ENCODE data around the gene TPSG1. TPM values are rescaled to one million over a fixed set of nuclear protein-coding genes. Genes with fewer than 3 reads are reported as not detected.

The TPSG1 gene
- total RNA-seq, 1 donor from 2014 or later = not detected

DNA sequence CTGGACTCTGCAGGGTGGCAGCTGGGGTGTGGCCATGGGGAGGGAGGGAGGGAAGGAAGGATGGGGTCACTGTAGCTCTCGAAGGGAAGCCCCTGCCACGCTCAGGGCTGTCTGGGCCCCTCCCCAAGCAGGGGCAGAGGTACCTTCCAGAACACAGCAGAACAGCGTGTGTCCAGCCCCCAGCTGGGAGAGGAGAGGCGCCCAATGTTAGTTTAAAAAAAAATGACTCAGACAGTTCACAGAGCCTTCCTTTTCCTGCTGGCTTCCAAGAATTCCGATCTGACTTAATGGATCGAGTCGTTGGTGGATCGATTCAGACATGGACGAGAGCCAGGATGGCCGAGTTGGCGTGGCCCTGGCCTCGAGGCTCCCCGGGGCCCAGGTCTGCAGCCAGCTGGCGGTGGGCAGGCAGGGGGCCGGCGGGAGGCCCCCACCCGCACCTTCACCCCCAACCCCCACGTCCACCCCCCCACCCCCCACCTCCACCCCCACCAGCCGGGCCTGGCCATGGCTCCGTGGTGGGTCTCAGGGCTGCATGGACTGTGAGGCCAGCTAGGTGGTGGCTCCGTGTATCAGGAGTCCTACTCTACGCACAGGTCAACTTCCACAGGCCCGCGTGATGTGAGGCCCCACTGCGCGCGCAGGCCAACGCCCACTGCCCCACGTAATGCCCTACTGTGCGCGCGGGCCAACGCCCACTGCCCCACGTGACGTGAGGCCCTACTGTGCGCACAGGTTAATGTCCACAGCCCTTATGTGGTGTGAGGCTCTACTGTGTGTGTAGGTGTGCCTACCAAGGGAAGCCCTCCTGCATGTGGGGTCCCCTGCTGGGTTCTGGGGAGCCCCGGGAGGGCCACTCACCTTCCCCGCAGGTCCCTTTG lies 50.4 kb downstream of the TPSG1 start:
- TF ChIP-seq, protein P1, sequence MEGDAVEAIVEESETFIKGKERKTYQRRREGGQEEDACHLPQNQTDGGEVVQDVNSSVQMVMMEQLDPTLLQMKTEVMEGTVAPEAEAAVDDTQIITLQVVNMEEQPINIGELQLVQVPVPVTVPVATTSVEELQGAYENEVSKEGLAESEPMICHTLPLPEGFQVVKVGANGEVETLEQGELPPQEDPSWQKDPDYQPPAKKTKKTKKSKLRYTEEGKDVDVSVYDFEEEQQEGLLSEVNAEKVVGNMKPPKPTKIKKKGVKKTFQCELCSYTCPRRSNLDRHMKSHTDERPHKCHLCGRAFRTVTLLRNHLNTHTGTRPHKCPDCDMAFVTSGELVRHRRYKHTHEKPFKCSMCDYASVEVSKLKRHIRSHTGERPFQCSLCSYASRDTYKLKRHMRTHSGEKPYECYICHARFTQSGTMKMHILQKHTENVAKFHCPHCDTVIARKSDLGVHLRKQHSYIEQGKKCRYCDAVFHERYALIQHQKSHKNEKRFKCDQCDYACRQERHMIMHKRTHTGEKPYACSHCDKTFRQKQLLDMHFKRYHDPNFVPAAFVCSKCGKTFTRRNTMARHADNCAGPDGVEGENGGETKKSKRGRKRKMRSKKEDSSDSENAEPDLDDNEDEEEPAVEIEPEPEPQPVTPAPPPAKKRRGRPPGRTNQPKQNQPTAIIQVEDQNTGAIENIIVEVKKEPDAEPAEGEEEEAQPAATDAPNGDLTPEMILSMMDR (IDR thresholded peaks at IDR 0.05; ENCODE audit: insufficient read depth, low read depth, low read length) = no peak
- TF ChIP-seq EZH2 (IDR thresholded peaks at IDR 0.05; ENCODE audit: insufficient read depth, low read length) = no peak
- H3K4me1 ChIP-seq (ENCODE audit: insufficient read depth, low read length) = peaks cover 12% of the 10 kb centered on the region
- H3K79me2 ChIP-seq (ENCODE audit: insufficient read depth, low read length) = peaks cover 4% of the 10 kb centered on the region
- no peaks in the 10 kb centered on the region for H3K27me3 ChIP-seq (ENCODE audit: insufficient read depth, low read length)
- DNase-seq (ENCODE audit: low read depth) = peak; percentile 42
- no peaks in the 10 kb centered on the region for H3K36me3 Mint-ChIP-seq (ENCODE audit: low read depth, unreplicated experiment)
- no peaks in the 10 kb centered on the region for H3K27me3 Mint-ChIP-seq (ENCODE audit: low read depth, unreplicated experiment)
- no peak overlapping the region for H3K9ac ChIP-seq (ENCODE audit: low read length)
- H4K20me1 ChIP-seq (ENCODE audit: insufficient read depth, low read length) = peaks cover 12% of the 10 kb centered on the region
- no peak overlapping the region for H3K4me3 Mint-ChIP-seq (ENCODE audit: unreplicated experiment)
- no peaks in the 10 kb centered on the region for H3K9me3 ChIP-seq (ENCODE audit: insufficient read depth, low read depth, low read length)
- peak overlapping the region; percentile 10 for H3K4me2 ChIP-seq (ENCODE audit: low read length)
- H3K27ac ChIP-seq (ENCODE audit: low read depth, low read length) = no peak overlapping the region
- no peak overlapping the region for H2AFZ ChIP-seq (ENCODE audit: low read depth, low read length)
- no peak for FAIRE-seq
- no peaks in the 10 kb centered on the region for H3K36me3 ChIP-seq (ENCODE audit: insufficient read depth, low read length)
- H3K4me1 Mint-ChIP-seq (ENCODE audit: low read depth, unreplicated experiment) = peaks cover 6% of the 10 kb centered on the region
- H3K4me3 ChIP-seq (ENCODE audit: insufficient read depth, low read depth, low read length) = no peak overlapping the region
- H3K9me3 Mint-ChIP-seq (ENCODE audit: unreplicated experiment) = no peaks in the 10 kb centered on the region
- H3K27ac Mint-ChIP-seq (ENCODE audit: unreplicated experiment) = no peak overlapping the region

DNA sequence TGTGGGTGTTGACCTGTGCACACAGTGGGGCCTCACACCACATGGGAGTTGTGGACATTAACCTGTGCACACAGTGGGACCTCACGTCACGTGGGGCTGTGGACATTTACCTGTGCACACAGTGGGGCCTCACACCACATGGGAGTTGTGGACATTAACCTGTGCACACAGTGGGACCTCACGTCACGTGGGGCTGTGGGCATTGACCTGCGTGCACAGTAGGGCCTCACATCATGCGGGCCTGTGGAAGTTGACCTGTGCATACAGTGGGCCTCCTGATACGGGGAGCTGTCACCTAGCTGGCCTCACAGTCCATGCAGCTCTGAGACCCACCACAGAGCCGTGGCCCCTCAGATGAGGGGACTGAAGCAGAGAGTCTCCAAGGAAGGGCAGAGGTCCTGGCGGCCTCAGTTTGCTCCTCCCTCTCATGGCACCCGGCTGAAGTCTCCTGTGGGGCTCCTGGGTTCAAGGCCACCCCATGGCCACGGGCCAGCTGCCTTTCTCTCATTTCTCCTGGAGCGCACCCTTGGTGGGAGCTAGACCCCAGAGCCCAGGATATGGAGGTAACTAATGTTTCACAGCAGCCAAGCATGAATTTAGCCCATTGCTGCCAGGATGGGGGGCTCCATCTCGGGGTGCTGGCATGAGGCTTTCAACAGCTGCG lies 51.1 kb downstream of the TPSG1 start:
- Mint-ChIP-seq H3K27ac (ENCODE audit: unreplicated experiment) (no peak overlapping the region), H3K4me1 (ENCODE audit: low read depth, unreplicated experiment) (peaks cover 6% of the 10 kb centered on the region), H3K27me3 (ENCODE audit: low read depth, unreplicated experiment) (no peaks in the 10 kb centered on the region), H3K36me3 (ENCODE audit: low read depth, unreplicated experiment) (no peaks in the 10 kb centered on the region), H3K4me3 (ENCODE audit: unreplicated experiment) (no peak overlapping the region), H3K9me3 (ENCODE audit: unreplicated experiment) (no peaks in the 10 kb centered on the region)
- peak overlapping the region; percentile 10 for H3K4me2 ChIP-seq (ENCODE audit: low read length)
- no peaks in the 10 kb centered on the region for H3K36me3 ChIP-seq (ENCODE audit: insufficient read depth, low read length)
- no peak overlapping the region for H2AFZ ChIP-seq (ENCODE audit: low read depth, low read length)
- peaks cover 12% of the 10 kb centered on the region for H4K20me1 ChIP-seq (ENCODE audit: insufficient read depth, low read length)
- H3K9me3 ChIP-seq (ENCODE audit: insufficient read depth, low read depth, low read length) = no peaks in the 10 kb centered on the region
- DNase-seq (ENCODE audit: low read depth) (no peak), FAIRE-seq (no peak)
- H3K9ac ChIP-seq (ENCODE audit: low read length) = no peak overlapping the region
- H3K4me1 ChIP-seq (ENCODE audit: insufficient read depth, low read length) = peaks cover 15% of the 10 kb centered on the region
- H3K79me2 ChIP-seq (ENCODE audit: insufficient read depth, low read length) = peaks cover 7% of the 10 kb centered on the region
- TF ChIP-seq, protein P1 (IDR thresholded peaks at IDR 0.05; ENCODE audit: insufficient read depth, low read depth, low read length) = no peak
- TF ChIP-seq EZH2 (IDR thresholded peaks at IDR 0.05; ENCODE audit: insufficient read depth, low read length) = no peak
- no peak overlapping the region for H3K4me3 ChIP-seq (ENCODE audit: insufficient read depth, low read depth, low read length)
- no peaks in the 10 kb centered on the region for H3K27me3 ChIP-seq (ENCODE audit: insufficient read depth, low read length)
- no peak overlapping the region for H3K27ac ChIP-seq (ENCODE audit: low read depth, low read length)

Measured in astrocyte (in vitro differentiated cells and primary cell).